ENCODE data around the gene RPH3AL. TPM values are rescaled to one million over a fixed set of nuclear protein-coding genes. Genes with fewer than 3 reads are reported as not detected.

Gene RPH3AL
- total and polyA plus RNA-seq, 2 of the 8 experiments (the other 6 are each of a cell fraction or from before 2014, with no cell fraction given), result 5.6 to 5.8 TPM

DNA sequence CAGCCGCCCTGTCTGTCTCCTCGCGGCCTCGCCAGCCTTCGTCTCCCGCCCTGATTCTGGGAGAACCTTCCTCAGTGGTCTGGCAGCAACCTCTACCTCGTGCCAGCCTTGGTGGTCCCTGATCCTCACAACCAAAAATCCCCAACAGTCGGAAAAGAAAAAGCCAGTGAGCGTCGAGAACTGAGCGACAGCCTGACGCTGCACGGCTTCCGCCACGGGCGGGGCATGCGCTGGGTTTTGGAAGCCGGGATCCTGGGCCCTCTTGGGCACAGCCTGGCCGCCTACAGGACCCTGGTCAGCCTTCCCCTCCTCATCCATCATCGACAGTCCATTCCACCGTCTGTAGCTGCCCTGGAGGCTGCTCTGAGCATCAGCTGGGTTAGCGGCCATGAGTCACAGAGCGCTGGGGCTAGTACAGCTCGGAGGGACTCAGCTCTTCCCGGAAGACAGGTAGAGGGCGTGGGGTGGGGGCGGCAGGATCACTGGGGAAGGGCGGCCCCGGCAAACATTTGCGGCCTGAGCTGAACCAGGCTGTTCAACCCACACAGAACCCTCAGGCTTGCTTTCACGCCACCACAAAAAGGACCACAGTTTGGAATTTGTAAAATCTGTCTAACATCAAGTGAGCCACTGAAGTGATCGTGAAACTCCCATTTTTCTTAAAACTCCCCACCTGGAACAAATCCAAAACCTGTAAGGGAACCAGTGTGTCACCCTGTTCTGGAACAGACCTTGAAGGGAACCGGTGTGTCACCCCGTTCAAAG lies 115.8 kb downstream of the RPH3AL start:
- Histone ChIP-seq H2BK12ac (ENCODE audit: low read depth, low read length) (peak overlapping the region; percentile 50; the same call in 1 of the 2 replicates), H2BK120ac (replicated peaks; ENCODE audit: low read depth, low read length) (peak overlapping the region; percentile 54), H3K4me1 (replicated peaks in 1 of 4; ENCODE audit: control insufficient read depth in 3 of 4, insufficient read depth in 4 of 4, low read length in 3 of 4) (peaks cover 0 to 26% (median 11%) of the 10 kb centered on the region in 4 experiments; a peak in 5 of 7 replicates), H3K27me3 (replicated peaks in 1 of 4; ENCODE audit: control insufficient read depth in 3 of 4, extremely low read depth in 1 of 4, insufficient read depth in 3 of 4, low read length in 3 of 4) (no peaks in the 10 kb centered on the region), H3K14ac (ENCODE audit: insufficient read length) (no peak overlapping the region), H2BK15ac (ENCODE audit: low read length) (0 out of 2 replicates have a peak overlapping the region, but pooled peaks have one; percentile 46), H3K79me1 (ENCODE audit: low read depth, low read length) (no peaks in the 10 kb centered on the region), H3K4me2 (ENCODE audit: insufficient read depth in 1 of 2, low read depth in 2 of 2, low read length in 2 of 2) (no peak overlapping the region), H3K4ac (replicated peaks; ENCODE audit: insufficient read length, low read depth, low read length) (no peak overlapping the region), H3K9ac (replicated peaks in 1 of 4; ENCODE audit: extremely low read depth in 1 of 4, low read depth in 3 of 4, low read length in 3 of 4) (no peak overlapping the region), H3K36me3 (ENCODE audit: control insufficient read depth in 2 of 4, insufficient read depth in 4 of 4, low read length in 3 of 4) (no peaks in the 10 kb centered on the region), H3K18ac (ENCODE audit: extremely low read depth, low read length) (peak overlapping the region; percentile 48; the same call in 1 of the 2 replicates), H4K20me1 (replicated peaks in 1 of 2; ENCODE audit: control insufficient read depth in 1 of 2, insufficient read depth in 2 of 2, low read length in 2 of 2) (no peaks in the 10 kb centered on the region), H2BK20ac (ENCODE audit: low read length) (peak overlapping the region; percentile 80; the same call in 1 of the 2 replicates), H3K23ac (ENCODE audit: insufficient read length) (no peak overlapping the region), H3K9me3 (ENCODE audit: insufficient read depth in 2 of 2, low read depth in 1 of 2, low read length in 1 of 2) (no peaks in the 10 kb centered on the region), H4K91ac (replicated peaks; ENCODE audit: insufficient read length, low read length) (no peak overlapping the region), H4K5ac (ENCODE audit: insufficient read length, low read depth, low read length) (no peak overlapping the region), H3K79me2 (ENCODE audit: control insufficient read depth in 1 of 2, insufficient read depth in 2 of 2, low read length in 2 of 2) (no peaks in the 10 kb centered on the region), H2AFZ (ENCODE audit: low read length) (no peak overlapping the region), H4K8ac (ENCODE audit: extremely low read depth, insufficient read depth, low read length) (no peak overlapping the region), H3K27ac (ENCODE audit: low read depth, low read length) (no peak overlapping the region), H2BK5ac (ENCODE audit: low read depth, low read length) (peak overlapping the region; percentile 49; the same call in 1 of the 2 replicates), H3K4me3 (ENCODE audit: extremely low read depth in 1 of 4, insufficient read depth in 2 of 4, low read depth in 3 of 4, low read length in 4 of 4) (no peak overlapping the region), H3K56ac (replicated peaks; ENCODE audit: insufficient read length, low read depth, low read length) (no peak overlapping the region), H2AK5ac (ENCODE audit: low read depth, low read length) (no peak overlapping the region), H3K23me2 (ENCODE audit: low read depth, low read length) (no peaks in the 10 kb centered on the region)
- peak in 1 of 2 experiments; percentile 55 for DNase-seq (ENCODE audit: low read depth in 1 of 2, low spot score in 2 of 2)
- CTCF ChIA-PET (ENCODE audit: partially characterized antibody), result interaction anchor here (0.7 to 3.5 kb wide), 14 partner anchors 14 to 819 kb away, joined by 3 to 16 read pairs (median 4); no protein-coding TSS in a partner anchor
- 79% methylated on average over 30 of the region's 34 CpGs; no CpG with 5 or more reads in 1 of the 2 experiments for WGBS, 2 experiments (ENCODE audit: extremely low coverage in 1 of 2, insufficient coverage in 1 of 2, insufficient read length in 1 of 2, insufficient replicate concordance in 2 of 2, low coverage in 1 of 2, low lambda C conversion rate in 2 of 2, missing lambda C conversion rate in 1 of 2)
- POLR2A ChIA-PET (ENCODE audit: partially characterized antibody), result interaction anchor here (0.8 to 1.3 kb wide), 3 partner anchors 11 to 23 kb away, joined by 3 to 5 read pairs (median 3); no protein-coding TSS in a partner anchor
- FAIRE-seq, result no peak
- TF ChIP-seq SUZ12 (IDR thresholded peaks at IDR 0.05; ENCODE audit: low read length) (no peak), KDM1A (IDR thresholded peaks at IDR 0.05; ENCODE audit: borderline replicate concordance, low read length) (no peak), CBX8 (IDR thresholded peaks at IDR 0.05; ENCODE audit: borderline replicate concordance, low read depth, low read length) (no peak), EZH2 (IDR thresholded peaks at IDR 0.05; ENCODE audit: low read depth, low read length, severe bottlenecking) (no peak), SIN3A (conservative IDR thresholded peaks at IDR 0.05 in 1 of 2, IDR thresholded peaks at IDR 0.05 in 1 of 2; ENCODE audit: low read depth in 1 of 2, low read length in 2 of 2) (no peak), JUN (IDR thresholded peaks at IDR 0.05; ENCODE audit: low read depth, low read length) (no peak), TAF7 (optimal IDR thresholded peaks at IDR 0.05; ENCODE audit: borderline replicate concordance, low read depth, low read length) (no peak), POLR2AphosphoS5 (IDR thresholded peaks at IDR 0.05; ENCODE audit: low read depth, low read length) (no peak), SIX5 (IDR thresholded peaks at IDR 0.05; ENCODE audit: low read depth, low read length) (no peak)
- TF ChIP-seq, protein P1, sequence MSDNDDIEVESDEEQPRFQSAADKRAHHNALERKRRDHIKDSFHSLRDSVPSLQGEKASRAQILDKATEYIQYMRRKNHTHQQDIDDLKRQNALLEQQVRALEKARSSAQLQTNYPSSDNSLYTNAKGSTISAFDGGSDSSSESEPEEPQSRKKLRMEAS (IDR thresholded peaks at IDR 0.05), result 0 out of 2 replicates have a peak, but pooled peaks have one; percentile 23

All from H1 (cell line).